Measurements from ENCODE around the gene RIPK3.

DNA sequence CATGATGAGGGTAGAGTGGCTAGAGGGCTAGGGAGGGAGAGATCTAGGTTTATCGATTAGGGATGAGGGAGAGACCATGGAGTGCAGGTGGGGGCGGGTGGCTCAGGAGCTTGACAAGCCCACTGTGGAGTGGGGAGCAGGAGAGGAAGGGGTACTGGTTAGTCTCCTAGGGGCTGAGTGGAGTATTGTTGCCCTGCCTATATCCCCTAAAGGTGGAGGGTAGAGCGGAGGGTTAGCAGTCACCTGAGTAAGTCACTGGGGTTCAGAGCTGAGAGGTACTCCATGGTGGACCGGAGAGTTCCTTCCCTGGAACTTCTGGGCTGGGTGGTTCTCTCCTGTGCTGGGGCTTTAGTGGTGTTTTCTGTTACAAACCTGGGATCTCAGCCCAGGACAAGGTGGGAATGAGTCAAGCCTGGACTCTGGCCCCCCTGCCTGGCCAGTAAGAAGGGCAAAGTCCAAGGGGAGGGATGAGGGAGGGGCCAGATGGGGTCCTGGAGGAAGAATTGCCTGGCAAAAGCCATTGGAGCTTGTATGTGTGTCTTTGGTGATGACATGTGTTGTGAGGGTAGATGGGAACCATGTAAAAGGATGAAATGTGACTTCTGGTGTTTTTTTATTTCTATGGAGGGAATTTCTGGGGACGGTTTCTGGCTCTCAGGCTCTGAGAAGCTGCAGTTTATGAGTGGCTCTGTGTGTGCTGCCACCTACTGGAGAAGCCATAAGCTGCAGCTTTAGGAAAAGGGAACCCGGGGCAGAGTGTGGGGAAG is 32.0 kb downstream of the RIPK3 start, which contains the start of gene CIDEB:
- TF ChIP-seq, protein P1, sequence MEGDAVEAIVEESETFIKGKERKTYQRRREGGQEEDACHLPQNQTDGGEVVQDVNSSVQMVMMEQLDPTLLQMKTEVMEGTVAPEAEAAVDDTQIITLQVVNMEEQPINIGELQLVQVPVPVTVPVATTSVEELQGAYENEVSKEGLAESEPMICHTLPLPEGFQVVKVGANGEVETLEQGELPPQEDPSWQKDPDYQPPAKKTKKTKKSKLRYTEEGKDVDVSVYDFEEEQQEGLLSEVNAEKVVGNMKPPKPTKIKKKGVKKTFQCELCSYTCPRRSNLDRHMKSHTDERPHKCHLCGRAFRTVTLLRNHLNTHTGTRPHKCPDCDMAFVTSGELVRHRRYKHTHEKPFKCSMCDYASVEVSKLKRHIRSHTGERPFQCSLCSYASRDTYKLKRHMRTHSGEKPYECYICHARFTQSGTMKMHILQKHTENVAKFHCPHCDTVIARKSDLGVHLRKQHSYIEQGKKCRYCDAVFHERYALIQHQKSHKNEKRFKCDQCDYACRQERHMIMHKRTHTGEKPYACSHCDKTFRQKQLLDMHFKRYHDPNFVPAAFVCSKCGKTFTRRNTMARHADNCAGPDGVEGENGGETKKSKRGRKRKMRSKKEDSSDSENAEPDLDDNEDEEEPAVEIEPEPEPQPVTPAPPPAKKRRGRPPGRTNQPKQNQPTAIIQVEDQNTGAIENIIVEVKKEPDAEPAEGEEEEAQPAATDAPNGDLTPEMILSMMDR (IDR thresholded peaks at IDR 0.05; ENCODE audit: low read length), result peak; percentile 73
- TF ChIP-seq EZH2 (optimal IDR thresholded peaks at IDR 0.05; ENCODE audit: low read depth, low read length), result no peak
